Measurements from ENCODE around the gene CLEC5A.

CLEC5A gene

DNA sequence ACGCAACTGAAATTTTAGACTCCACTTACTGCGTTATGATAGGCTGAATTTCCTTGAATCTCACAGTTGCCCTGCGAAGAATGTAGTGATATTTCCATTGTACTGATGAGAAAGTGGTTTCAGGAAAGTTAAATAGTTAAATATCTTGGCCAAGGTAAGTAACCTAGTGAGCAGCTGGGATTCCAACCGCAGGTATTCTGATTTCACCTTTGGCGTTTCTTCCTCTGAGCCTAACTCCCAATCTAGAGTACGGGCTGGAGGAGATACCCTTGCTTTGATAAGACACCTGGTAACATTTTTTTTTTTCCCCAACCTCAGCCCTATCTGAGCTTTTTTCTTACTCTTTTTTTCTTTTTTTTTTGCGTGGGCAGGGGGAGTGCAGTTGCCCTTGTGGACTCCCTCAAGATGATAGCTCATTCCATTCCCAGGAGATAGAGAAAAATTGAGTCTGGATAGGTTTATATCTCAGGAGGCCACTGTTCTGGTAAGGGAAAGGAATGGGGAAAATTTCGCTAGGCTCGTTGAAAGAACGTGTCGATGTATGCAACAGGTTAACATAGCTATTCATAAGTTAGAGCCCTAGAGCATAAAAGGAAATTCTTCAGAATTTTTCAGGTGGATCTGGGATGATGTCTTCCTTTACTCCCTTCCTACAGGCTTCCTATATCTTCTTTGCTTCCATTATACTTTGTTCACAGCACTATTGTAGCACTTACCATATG is 29.9 kb upstream of the CLEC5A start:
- Histone ChIP-seq H3K4me1 (ENCODE audit: control insufficient read depth, insufficient read depth, low read length, unreplicated experiment) (no peaks in the 10 kb centered on the region), H3K27ac (ENCODE audit: low read depth, low read length) (no peak overlapping the region), H3K79me2 (ENCODE audit: control insufficient read depth, insufficient read depth, low read length, unreplicated experiment) (no peaks in the 10 kb centered on the region), H2AFZ (ENCODE audit: low read length, unreplicated experiment) (peak overlapping the region; percentile 68), H3K36me3 (ENCODE audit: insufficient read depth, low read length) (no peaks in the 10 kb centered on the region), H3K4me3 (ENCODE audit: low read depth, low read length) (peak overlapping the region; percentile 69; the same call in 1 of the 2 replicates), H3K27me3 (ENCODE audit: insufficient read depth, low read length) (no peaks in the 10 kb centered on the region)

DNA sequence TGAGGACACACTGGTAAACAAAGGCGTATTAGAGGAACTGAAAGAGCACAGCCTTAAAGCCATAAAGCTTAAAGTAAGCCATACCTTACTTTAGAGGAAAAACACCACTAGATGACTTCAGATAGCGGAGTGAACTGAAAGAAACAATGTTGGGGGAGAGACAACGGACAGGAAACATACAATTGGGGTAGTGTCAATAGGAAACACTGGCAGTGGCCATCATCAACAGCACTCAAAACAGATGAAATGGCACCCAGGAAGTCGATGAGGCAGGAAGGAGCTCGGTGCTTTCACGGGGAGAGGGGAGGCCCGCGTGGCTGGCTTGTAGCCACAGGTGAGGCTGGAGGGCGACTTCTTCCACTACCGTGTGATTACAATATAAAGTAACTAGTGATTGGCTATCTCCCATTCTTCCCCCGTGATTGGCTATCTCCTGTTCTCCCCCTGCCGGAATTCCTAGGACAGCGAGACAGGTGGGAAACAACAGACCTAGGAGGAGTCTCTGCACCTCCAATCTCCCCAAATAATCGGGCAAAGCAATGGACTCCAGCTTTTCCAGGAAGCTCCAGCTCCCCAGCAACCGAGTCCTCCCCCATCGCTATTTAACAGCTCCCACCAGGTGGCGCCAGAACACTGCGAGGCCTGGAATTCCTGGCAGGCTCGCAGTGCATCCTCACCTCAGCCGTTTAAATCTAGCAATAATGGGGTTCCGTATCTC is 29.2 kb upstream of the CLEC5A start:
- no peaks in the 10 kb centered on the region for H3K79me2 ChIP-seq (ENCODE audit: control insufficient read depth, insufficient read depth, low read length, unreplicated experiment)
- no peaks in the 10 kb centered on the region for H3K36me3 ChIP-seq (ENCODE audit: insufficient read depth, low read length)
- H3K4me1 ChIP-seq (ENCODE audit: control insufficient read depth, insufficient read depth, low read length, unreplicated experiment): no peaks in the 10 kb centered on the region
- no peak overlapping the region for H3K27ac ChIP-seq (ENCODE audit: low read depth, low read length)
- H3K27me3 ChIP-seq (ENCODE audit: insufficient read depth, low read length): no peaks in the 10 kb centered on the region
- H3K4me3 ChIP-seq (ENCODE audit: low read depth, low read length): peak overlapping the region; percentile 69
- peak overlapping the region; percentile 68 for H2AFZ ChIP-seq (ENCODE audit: low read length, unreplicated experiment)

DNA sequence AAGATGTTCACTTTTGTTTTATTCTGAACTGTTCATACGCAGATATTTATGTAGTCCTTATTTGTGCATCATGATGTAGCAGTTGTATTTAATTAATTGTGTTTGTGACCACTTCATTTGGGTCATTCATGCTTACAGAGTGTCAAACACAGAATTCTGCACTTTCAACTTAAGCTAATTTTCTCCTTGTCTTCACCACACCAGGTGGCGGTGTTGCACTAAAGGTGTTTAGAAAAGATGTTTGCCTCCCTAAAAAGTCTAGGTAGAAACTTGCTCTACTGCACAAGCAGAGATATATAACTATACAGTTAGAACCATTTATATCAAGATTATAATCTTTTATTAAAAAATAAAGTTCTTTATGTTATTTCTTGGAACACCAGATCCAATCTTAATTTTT is 28.1 kb upstream of the CLEC5A start:
- H3K27me3 ChIP-seq (ENCODE audit: insufficient read depth, low read length): no peaks in the 10 kb centered on the region
- H3K36me3 ChIP-seq (ENCODE audit: insufficient read depth, low read length): no peaks in the 10 kb centered on the region
- H3K27ac ChIP-seq (ENCODE audit: low read depth, low read length): no peak overlapping the region
- no peaks in the 10 kb centered on the region for H3K4me1 ChIP-seq (ENCODE audit: control insufficient read depth, insufficient read depth, low read length, unreplicated experiment)
- H3K79me2 ChIP-seq (ENCODE audit: control insufficient read depth, insufficient read depth, low read length, unreplicated experiment): no peaks in the 10 kb centered on the region
- H3K4me3 ChIP-seq (ENCODE audit: low read depth, low read length): no peak overlapping the region
- no peak overlapping the region for H2AFZ ChIP-seq (ENCODE audit: low read length, unreplicated experiment)

DNA sequence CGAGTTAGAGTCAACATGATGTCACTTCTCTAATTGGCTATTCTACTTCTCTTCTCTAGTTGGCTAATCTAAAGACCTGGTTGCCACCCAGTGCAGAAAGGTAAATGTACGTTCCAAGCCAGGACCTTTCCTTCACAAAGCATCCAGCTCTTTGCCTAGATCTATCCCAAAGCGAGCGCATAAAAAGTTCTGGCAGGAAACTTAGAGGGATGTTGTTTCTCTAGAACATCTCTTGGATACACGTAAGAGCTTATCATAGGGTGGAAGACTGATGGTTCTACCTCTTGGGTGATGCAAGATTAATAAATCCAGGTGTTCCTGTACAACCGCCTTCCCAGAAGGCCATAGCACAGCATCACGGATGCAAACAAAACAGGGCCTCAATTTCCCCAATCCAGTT is 26.9 kb upstream of the CLEC5A start, which contains the start of gene TAS2R38:
TSS of gene TAS2R38 (minus strand) at position 101 of the 400 bp plus-strand sequence. CDS start at position 17, 84 bp downstream.
- Histone ChIP-seq H3K36me3 (ENCODE audit: insufficient read depth, low read length) (no peaks in the 10 kb centered on the region), H3K4me1 (ENCODE audit: control insufficient read depth, insufficient read depth, low read length, unreplicated experiment) (no peaks in the 10 kb centered on the region), H3K27me3 (ENCODE audit: insufficient read depth, low read length) (no peaks in the 10 kb centered on the region), H3K79me2 (ENCODE audit: control insufficient read depth, insufficient read depth, low read length, unreplicated experiment) (no peaks in the 10 kb centered on the region), H2AFZ (ENCODE audit: low read length, unreplicated experiment) (no peak within 1 kb of the TSS), H3K4me3 (ENCODE audit: low read depth, low read length) (no peak within 1 kb of the TSS), H3K27ac (ENCODE audit: low read depth, low read length) (no peak within 1 kb of the TSS)

DNA sequence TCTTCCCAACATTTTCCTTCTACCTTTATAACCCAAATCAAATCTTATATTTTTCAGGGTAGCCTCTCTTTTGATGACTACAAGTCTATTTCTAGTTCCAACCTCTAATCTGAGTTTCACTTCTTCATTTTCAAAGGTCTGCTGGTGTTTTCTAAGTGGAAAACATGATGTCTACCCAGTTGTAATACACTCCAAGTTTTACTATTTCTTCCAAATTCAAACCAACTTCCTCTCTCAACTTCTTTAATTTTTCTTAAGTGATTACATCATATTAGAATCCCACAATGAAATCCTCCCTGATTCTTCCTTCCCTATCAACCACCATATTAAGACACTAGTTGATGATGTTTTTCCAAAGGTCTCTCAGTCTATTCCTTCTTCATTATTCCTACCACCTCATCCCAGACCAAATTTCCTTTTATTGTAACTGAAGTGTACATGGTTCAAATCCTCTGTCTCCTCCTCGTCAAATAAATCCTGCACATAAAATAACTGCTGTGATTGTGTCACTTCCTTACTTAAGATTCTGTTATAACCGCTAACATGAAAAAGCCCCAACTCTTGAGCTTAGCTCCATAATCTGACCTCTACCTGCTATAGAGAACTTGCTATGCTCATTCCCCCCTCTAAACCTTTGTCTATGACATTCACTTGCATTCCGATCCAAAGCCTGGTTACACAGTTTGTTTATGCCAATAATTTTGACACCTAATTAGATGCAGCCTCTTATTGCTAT is 14.1 kb upstream of the CLEC5A start:
- peaks cover 4% of the 10 kb centered on the region for H3K4me1 ChIP-seq (ENCODE audit: control insufficient read depth, insufficient read depth, low read length, unreplicated experiment)
- H3K27me3 ChIP-seq (ENCODE audit: insufficient read depth, low read length): no peaks in the 10 kb centered on the region
- H3K79me2 ChIP-seq (ENCODE audit: control insufficient read depth, insufficient read depth, low read length, unreplicated experiment): no peaks in the 10 kb centered on the region
- no peak overlapping the region for H3K4me3 ChIP-seq (ENCODE audit: low read depth, low read length)
- no peaks in the 10 kb centered on the region for H3K36me3 ChIP-seq (ENCODE audit: insufficient read depth, low read length)
- no peak overlapping the region for H3K27ac ChIP-seq (ENCODE audit: low read depth, low read length)
- no peak overlapping the region for H2AFZ ChIP-seq (ENCODE audit: low read length, unreplicated experiment)

DNA sequence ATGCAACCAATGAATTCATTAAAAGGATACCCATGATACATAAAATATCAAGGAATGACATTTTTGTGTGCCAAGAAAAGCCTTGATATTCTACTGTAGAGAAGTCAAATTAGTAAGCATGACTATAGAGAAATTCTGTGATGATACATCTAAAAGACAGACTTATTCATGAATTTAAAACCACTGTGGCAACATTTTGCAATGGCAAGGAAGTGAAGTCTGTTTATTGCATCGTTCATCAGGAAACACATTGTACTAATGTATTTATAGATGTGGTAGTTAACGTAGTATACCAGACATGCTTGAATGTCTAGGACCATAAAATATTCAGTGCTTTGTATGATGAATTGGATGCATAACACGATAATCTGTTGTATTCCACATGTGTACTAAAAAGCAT is 9.3 kb upstream of the CLEC5A start:
- no peak overlapping the region for H3K4me3 ChIP-seq (ENCODE audit: low read depth, low read length)
- H3K27me3 ChIP-seq (ENCODE audit: insufficient read depth, low read length): no peaks in the 10 kb centered on the region
- no peak overlapping the region for H2AFZ ChIP-seq (ENCODE audit: low read length, unreplicated experiment)
- no peaks in the 10 kb centered on the region for H3K79me2 ChIP-seq (ENCODE audit: control insufficient read depth, insufficient read depth, low read length, unreplicated experiment)
- H3K4me1 ChIP-seq (ENCODE audit: control insufficient read depth, insufficient read depth, low read length, unreplicated experiment): peaks cover 4% of the 10 kb centered on the region
- H3K36me3 ChIP-seq (ENCODE audit: insufficient read depth, low read length): no peaks in the 10 kb centered on the region
- H3K27ac ChIP-seq (ENCODE audit: low read depth, low read length): 0 out of 2 replicates have a peak overlapping the region, but pooled peaks have one; percentile 18

DNA sequence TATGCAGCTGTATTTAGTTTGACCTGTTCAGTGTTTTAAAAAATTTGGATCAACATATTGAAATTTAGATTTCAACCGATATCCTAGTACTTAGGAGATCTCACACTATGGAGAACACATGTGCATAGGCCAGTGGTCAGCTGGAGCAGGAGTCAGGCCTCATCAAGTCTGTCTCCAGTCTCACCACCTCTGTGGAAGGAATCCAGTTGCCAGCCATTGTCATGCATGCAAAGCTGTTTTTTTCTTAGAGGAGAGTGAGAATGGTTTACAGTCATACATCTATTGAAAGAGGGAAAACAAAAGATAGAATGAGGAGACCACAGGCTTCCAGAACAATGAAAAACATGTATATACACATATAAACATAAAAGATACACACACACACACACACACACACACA is 7.6 kb upstream of the CLEC5A start:
- H3K4me3 ChIP-seq (ENCODE audit: low read depth, low read length): no peak overlapping the region
- no peaks in the 10 kb centered on the region for H3K79me2 ChIP-seq (ENCODE audit: control insufficient read depth, insufficient read depth, low read length, unreplicated experiment)
- peaks cover 4% of the 10 kb centered on the region for H3K4me1 ChIP-seq (ENCODE audit: control insufficient read depth, insufficient read depth, low read length, unreplicated experiment)
- H3K27me3 ChIP-seq (ENCODE audit: insufficient read depth, low read length): no peaks in the 10 kb centered on the region
- H2AFZ ChIP-seq (ENCODE audit: low read length, unreplicated experiment): no peak overlapping the region
- H3K27ac ChIP-seq (ENCODE audit: low read depth, low read length): no peak overlapping the region
- no peaks in the 10 kb centered on the region for H3K36me3 ChIP-seq (ENCODE audit: insufficient read depth, low read length)

DNA sequence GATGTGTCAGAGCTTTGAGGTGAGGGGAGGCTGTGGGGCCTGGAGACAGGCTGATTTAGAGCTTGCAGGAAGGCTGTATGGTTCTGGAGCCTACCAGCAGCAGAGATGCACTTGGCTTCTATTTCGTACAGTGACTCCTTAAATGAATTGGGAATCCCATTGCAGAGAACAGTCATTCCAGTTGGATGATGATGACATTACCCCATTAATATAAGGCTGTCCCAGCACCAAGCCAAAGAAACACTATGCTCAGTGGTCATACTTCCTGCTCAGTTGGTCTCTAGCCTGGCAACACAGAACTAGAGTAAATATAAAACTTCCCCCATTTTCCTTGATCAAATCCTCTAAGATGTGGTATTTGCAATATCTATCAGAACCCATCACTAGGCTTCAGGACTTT is 5.7 kb upstream of the CLEC5A start:
- H3K4me3 ChIP-seq (ENCODE audit: low read depth, low read length): no peak overlapping the region
- no peaks in the 10 kb centered on the region for H3K79me2 ChIP-seq (ENCODE audit: control insufficient read depth, insufficient read depth, low read length, unreplicated experiment)
- H3K4me1 ChIP-seq (ENCODE audit: control insufficient read depth, insufficient read depth, low read length, unreplicated experiment): peaks cover 4% of the 10 kb centered on the region
- H3K27me3 ChIP-seq (ENCODE audit: insufficient read depth, low read length): no peaks in the 10 kb centered on the region
- no peaks in the 10 kb centered on the region for H3K36me3 ChIP-seq (ENCODE audit: insufficient read depth, low read length)
- no peak overlapping the region for H3K27ac ChIP-seq (ENCODE audit: low read depth, low read length)
- no peak overlapping the region for H2AFZ ChIP-seq (ENCODE audit: low read length, unreplicated experiment)

DNA sequence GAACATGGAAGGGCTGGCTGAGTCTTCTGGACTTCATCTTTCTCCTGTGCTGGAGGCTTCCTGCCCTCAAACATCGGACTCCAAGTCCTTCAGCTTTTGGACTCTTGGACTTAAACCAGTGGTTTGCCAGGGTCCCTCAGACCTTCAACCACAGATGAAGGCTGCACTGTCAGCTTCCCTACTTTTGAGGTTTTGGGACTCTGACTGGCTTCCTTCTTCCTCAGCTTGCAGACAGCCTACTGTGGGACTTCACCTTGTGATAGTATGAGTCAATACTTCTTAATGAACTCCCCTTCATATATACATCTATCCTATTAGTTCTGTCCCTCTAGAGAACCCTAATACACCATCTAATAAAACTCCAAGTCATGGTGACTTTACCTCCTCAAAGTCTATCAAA is 4.0 kb upstream of the CLEC5A start:
- no peak overlapping the region for H2AFZ ChIP-seq (ENCODE audit: low read length, unreplicated experiment)
- H3K27ac ChIP-seq (ENCODE audit: low read depth, low read length): no peak overlapping the region
- no peaks in the 10 kb centered on the region for H3K79me2 ChIP-seq (ENCODE audit: control insufficient read depth, insufficient read depth, low read length, unreplicated experiment)
- H3K27me3 ChIP-seq (ENCODE audit: insufficient read depth, low read length): no peaks in the 10 kb centered on the region
- no peaks in the 10 kb centered on the region for H3K36me3 ChIP-seq (ENCODE audit: insufficient read depth, low read length)
- no peaks in the 10 kb centered on the region for H3K4me1 ChIP-seq (ENCODE audit: control insufficient read depth, insufficient read depth, low read length, unreplicated experiment)
- H3K4me3 ChIP-seq (ENCODE audit: low read depth, low read length): no peak overlapping the region

DNA sequence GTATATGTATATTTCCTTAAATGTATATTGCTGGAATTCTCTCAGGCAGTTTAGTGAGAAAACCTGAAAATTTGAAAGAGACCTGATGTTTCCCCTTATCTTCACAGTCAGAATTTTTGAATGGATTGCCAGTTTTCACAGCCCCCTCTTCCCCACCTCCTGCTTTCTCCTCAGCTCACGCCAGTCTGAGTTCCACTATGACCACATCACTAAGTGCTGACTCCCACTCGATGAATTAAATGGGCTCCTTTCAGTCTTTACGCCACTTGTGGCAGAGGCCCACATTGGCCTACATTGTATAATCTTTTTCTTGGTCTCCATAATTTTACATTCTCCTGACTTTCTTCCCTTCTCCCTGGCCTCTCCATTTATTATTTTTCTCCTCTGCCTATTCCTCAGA is 3.1 kb upstream of the CLEC5A start:
- Histone ChIP-seq H3K27ac (ENCODE audit: low read depth, low read length) (no peak overlapping the region), H3K4me1 (ENCODE audit: control insufficient read depth, insufficient read depth, low read length, unreplicated experiment) (peaks cover 4% of the 10 kb centered on the region), H3K36me3 (ENCODE audit: insufficient read depth, low read length) (no peaks in the 10 kb centered on the region), H2AFZ (ENCODE audit: low read length, unreplicated experiment) (no peak overlapping the region), H3K27me3 (ENCODE audit: insufficient read depth, low read length) (no peaks in the 10 kb centered on the region), H3K4me3 (ENCODE audit: low read depth, low read length) (no peak overlapping the region), H3K79me2 (ENCODE audit: control insufficient read depth, insufficient read depth, low read length, unreplicated experiment) (no peaks in the 10 kb centered on the region)
